GM21576 (cell line): ENCODE results near the gene RBM6.
"Not testable (repeated sequence)": the region's sequence is repeated elsewhere in the genome, so short reads cannot be mapped to it uniquely, and the experiment has no call there.

ENCODE experiments used
- ATAC-seq: cut with Tn5 transposase; IDR thresholded peaks from one replicate; pipeline ENCODE4 v1.9.1; 2021; ENCODE audit warnings: mild to moderate bottlenecking, moderate library complexity; ENCODE audit not compliant: unreplicated experiment

RBM6 gene, protein sequence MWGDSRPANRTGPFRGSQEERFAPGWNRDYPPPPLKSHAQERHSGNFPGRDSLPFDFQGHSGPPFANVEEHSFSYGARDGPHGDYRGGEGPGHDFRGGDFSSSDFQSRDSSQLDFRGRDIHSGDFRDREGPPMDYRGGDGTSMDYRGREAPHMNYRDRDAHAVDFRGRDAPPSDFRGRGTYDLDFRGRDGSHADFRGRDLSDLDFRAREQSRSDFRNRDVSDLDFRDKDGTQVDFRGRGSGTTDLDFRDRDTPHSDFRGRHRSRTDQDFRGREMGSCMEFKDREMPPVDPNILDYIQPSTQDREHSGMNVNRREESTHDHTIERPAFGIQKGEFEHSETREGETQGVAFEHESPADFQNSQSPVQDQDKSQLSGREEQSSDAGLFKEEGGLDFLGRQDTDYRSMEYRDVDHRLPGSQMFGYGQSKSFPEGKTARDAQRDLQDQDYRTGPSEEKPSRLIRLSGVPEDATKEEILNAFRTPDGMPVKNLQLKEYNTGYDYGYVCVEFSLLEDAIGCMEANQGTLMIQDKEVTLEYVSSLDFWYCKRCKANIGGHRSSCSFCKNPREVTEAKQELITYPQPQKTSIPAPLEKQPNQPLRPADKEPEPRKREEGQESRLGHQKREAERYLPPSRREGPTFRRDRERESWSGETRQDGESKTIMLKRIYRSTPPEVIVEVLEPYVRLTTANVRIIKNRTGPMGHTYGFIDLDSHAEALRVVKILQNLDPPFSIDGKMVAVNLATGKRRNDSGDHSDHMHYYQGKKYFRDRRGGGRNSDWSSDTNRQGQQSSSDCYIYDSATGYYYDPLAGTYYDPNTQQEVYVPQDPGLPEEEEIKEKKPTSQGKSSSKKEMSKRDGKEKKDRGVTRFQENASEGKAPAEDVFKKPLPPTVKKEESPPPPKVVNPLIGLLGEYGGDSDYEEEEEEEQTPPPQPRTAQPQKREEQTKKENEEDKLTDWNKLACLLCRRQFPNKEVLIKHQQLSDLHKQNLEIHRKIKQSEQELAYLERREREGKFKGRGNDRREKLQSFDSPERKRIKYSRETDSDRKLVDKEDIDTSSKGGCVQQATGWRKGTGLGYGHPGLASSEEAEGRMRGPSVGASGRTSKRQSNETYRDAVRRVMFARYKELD

DNA sequence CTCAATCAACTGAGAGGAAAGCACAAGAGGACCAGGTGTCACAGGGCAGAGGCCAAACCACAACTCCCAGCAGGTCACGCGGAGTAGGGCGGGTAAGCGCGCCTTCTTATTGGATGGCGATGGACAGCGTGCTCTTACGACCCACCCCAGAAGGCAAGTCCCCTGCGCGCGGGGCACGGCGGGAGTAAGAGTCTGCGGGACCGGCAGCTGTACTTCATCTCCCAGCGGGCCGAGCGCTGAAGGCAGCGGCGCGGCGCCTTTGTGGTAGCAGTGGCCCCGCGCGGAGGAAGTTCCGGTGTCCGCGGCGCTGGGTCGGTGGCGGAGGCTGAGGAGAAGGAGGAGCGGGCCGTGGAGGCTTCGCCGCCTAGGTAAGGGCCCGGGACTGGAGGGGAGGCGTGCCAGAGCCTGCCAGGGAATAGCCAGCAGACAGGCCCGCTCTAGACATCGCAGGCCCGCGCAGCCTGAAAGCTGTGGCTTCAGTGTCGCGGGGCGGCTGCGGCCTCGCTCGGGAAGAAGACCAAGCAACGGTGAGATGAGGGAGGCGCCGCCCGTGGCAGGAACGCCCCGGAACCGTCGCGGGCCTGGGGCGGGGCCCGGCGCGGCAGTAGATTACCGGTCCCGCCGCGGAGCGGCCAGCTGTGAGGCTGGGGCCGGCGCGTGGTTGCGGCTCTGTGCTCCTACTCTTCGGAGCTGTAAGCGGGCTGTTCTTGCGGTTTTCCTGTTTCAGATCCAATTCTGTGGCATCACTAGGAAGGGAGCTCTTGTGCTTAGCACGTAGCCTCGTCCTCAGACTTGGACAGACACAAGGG is at the start of gene RBM6:
Gene RBM6 (plus strand): TSS at position 293 of the 809 bp plus-strand sequence. CDS start 22,492 bp downstream, outside the sequence.
- peak; percentile 88 for ATAC-seq

GRCh38 chr3:49895791-49896190 is 44.2 kb upstream of the RBM6 start:
- ATAC-seq: no peak

DNA sequence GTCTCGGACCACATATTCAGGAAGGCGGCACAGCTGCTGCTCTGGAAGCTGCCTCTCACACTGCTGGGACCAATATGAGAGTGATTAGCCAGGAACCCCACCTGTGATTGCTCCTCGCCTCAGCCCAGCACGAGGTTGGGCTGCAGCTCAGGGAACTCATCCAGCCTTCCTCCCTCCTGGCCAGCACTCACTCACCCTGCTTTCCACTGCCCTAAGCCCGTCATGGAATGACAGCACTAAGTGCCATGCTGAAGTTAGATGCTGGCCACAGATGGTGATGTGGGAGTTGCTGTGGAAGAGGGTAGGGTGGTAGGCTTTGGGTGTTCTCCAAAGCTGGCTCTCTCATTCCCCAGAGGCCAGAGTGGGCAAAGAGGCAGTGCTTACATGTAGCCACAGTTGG is 43.6 kb upstream of the RBM6 start:
- no peak for ATAC-seq

- no peak for ATAC-seq
These were observed 41.0 kb upstream of the RBM6 start for GRCh38 chr3:49898991-49899390.

DNA sequence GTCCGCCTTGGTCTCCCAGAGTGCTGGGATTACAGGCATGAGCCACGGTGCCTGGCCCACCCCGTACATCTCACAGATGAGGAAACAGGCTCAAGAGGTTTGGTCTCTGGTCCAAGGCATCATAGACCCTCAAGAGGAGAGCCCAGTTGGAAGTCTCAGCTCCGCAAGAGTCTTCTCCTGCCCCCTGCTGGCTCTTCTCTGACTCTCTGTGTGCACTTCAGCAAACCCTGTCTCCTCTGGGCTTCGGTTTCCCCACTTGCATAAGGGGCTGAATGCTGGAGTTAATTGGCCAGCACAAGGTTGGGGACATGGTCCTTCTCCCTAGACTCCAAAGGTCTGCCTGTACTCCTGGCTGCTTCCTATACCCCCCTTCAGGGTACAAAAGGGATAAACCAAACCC is 40.1 kb upstream of the RBM6 start:
- no peak for ATAC-seq

DNA sequence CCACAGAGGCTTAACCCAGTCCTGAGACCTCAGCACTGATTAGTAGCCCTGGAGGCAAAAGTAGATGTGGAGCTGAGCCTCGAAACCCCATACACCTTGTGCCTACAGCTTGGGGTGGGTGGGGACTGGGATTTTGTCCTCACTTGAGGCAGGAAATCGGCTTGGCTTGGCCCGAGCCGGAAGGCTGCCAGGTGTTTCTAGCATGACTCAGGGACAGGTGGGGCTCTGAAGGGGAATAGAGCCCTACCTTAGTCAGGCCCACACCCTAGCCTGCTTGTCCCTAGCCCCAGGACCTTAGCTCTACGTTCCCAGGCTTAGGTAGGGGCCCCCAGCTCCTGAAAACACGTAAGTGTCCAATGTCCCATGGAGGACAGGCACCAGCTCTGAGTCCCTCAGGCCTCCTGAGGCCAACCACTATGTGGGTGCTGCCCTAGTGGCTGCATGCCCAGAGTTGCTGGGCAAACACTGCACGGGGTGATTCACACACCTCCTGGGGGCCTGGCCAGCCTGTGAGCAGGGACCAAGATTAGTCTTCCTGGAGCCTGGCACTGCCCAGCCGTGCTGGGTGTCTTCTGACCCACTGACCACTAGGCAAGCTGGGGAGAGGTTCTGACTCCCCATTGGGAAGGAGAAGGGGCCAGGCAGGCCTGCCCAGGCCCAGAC is 39.3 kb upstream of the RBM6 start:
- ATAC-seq: no peak

- no peak for ATAC-seq
These were observed 38.3 kb upstream of the RBM6 start for GRCh38 chr3:49901366-49902339.

GRCh38 chr3:49902511-49903345 is 37.2 kb upstream of the RBM6 start:
- ATAC-seq: no peak

DNA sequence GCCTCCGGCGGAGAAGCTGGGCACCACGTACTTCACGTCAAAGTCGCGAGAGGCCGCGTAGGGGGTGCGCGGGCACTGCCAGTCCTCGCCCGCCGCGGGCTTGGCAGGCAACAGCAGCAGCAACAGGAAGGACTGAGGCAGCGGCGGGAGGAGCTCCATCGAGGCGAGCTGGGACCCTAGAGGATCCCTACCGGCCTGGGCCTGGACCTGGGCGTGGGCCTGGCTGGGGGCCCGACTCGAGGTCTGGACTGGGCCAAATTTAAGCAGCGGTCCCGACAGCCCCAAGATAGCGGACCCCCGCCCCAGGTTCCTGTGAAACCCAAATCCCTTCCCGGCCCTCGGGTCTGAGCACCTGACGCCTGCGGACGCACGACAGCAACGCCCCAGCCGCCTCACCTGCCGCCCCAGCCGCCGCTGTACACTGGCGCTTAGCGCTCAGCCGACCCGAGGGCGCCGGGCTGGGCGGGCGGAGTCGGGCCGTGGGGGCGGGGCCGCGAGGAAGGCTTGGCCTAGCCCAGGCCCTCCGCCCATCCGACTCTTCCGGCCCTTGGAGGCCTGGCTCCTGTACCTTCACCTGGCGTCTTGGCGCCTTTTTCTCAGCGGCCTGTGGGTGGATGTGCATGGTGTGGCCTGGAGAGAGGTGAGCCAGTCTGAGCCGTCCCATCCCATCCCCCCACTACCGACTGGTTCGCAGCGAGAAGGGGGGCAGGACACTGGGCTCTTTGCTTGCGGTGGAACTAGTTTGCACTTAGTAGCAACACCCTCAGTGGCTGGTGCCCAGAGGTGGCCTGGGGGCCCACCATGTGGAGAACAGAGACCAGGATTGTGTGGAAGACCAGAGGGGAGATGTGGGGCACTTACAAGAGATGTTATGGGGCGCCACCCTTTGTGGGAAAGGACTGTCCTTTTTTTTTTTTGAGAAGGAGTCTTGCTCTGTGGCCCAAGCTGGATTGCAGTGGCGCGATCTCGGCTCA is 36.2 kb upstream of the RBM6 start, which contains the start of gene MST1R:
Gene MST1R (minus strand): TSS at position 423 of the 974 bp plus-strand sequence. CDS start 264 bp downstream, at position 159.
- peak; percentile 63 for ATAC-seq

DNA sequence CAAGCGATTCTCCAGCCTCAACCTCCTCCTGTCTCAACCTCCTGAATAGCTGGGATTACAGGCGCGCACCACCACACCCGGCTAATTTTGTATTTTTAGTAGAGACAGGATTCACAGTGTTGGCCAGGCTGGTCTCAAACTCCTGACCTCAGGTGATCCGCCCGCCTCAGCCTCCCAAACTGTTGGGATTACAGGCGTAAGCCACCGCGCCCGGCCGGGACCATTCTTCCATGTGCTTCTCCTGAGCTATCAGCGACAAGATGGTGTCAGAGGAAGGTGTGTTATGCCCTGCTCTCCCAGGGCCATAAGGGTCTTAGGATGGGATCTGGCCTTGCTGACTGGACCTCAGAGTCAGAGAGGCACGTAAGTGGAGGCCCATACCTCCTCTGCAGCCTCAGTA is 35.5 kb upstream of the RBM6 start:
- not testable (repeated sequence) for ATAC-seq

GRCh38 chr3:49906073-49906743 is 33.7 kb upstream of the RBM6 start:
- no peak for ATAC-seq

DNA sequence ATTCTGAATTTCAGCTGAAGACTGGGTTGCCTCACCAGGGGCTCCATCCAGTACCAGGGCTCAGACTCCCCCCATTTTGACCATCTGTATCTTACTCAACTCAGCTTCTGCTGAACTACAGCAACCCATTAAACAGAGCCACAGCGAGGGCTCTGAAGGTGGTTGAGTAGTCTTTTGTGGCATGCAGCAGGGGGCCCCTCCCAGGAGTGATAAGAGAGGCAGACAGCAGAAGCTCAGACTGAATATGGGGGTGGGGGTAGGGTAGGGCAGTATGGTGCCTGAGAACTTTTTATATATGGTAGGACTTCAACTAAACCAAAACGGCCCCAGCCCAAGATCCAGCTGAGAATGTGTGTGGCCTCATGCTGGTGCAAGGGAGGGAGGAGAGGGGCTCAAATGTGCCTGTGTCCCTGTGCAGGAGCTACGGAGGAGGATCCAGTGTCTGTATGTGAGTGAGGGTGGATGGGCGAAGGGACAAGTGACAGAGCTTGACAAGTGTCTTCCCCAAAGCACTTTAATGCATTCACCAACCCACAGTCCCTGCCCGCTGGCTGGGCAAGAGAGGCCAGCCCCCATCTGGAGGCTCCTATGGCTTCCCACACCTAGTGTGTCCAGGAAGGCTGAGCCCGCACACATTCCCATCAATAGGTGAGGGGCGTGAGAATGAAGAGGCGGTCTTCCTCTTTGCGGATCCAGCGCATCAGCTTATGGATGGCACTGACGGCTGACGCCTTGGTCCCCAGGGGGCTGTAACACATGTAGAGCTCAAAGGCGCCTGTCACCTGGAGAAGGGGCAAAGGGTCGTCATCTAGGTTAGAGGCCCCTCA is 31.4 kb upstream of the RBM6 start:
- no peak for ATAC-seq

GRCh38 chr3:49910409-49911123 is 29.4 kb upstream of the RBM6 start:
- ATAC-seq: no peak

DNA sequence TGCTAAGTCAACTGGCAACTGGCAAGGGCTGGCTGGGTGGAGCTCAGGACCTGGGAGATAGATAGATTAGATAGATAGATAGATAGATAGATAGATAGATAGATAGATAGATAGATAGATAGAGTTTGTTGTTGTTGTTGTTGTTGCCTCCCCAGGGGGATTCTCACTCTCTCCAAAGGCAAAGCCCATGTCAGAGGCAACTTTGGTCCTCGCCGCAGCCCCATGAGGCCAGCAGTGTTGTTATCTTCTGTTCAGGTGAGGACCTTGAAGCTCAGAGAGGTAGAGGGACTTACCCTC is 28.9 kb upstream of the RBM6 start:
- no peak for ATAC-seq

DNA sequence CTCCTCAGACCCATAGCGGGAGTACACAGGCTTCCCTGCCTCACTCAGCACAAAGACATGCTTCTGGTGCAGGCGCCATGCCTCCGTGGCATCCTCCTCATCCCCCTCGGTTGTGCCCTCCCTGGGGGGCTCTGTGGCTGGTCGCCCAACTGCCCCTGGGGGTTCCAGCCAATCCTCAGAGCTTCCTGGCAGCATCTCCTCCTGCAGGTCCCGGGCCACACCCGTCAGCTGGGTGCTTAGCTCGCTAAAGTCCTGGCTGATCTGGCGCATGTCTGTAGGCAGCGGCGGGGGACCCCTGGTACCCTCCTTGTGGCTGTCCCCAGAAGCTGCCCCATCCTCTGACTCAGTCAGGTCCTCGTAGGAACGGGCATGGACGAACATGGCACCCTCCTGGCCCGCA is 28.3 kb upstream of the RBM6 start:
- ATAC-seq: no peak
